Endothelial cell of umbilical vein (primary cell): ENCODE measurements around the gene CAPN14. TPM values are rescaled to one million over a fixed set of nuclear protein-coding genes. Genes with fewer than 3 reads are reported as not detected.

Experiments used
- BruUV-seq: library from RNA; stranded (reverse); fragments of 400-500 nt; replicated peaks from 2 replicates; lab custom pipeline; 2021; lab: Mats Ljungman, UMichigan
- CTCF ChIA-PET: fragments of 300-600, 350-600 bp; sonication (Branson Sonifier 250); formaldehyde crosslinking; loops from one replicate; lab custom pipeline; 2021; ENCODE audit warnings: antibody characterized with exemption, inconsistent platforms; lab: Charles Lee
- POLR2A ChIA-PET: fragments of 300-600, 350-600 bp; sonication (Branson Sonifier 250); formaldehyde crosslinking; loops from one replicate; lab custom pipeline; 2021; ENCODE audit warnings: antibody characterized with exemption, inconsistent platforms; lab: Charles Lee
- DNase-seq: peaks from one replicate; pipeline ENCODE4 v3.0.0-alpha.2; 2011; ENCODE audit warnings: low read depth, low spot score
- FAIRE-seq: peaks from 2 replicates; lab custom pipeline; 2011; peaks lifted over from hg19 to GRCh38; lab: Jason Lieb, UNC
- H2AFZ ChIP-seq: 2 replicates; pipeline ENCODE4 v1.6.0; 2012; ENCODE audit warnings: low read depth, low read length, control low read depth, inconsistent platforms
- H3K27ac ChIP-seq: 2 replicates; pipeline ENCODE4 v1.5.1; 2011; ENCODE audit warnings: low read depth, mild to moderate bottlenecking, control low read depth, low read length, moderate library complexity; ENCODE audit not compliant: insufficient read depth
- H3K27me3 ChIP-seq, 2 experiments: 2 replicates each; pipeline versions ENCODE4 v1.6.0 to v1.6.1; 2011; ENCODE audit warnings: low read length in 2 of 2, mixed read lengths in 1 of 2; ENCODE audit not compliant: control insufficient read depth in 2 of 2, insufficient read depth in 2 of 2
- H3K36me3 ChIP-seq, 2 experiments: 2 replicates in 1 of 2; 3 replicates in 1 of 2; pipeline ENCODE4 v1.5.1; 2011; ENCODE audit warnings: low read length in 2 of 2, mild to moderate bottlenecking in 1 of 2, moderate library complexity in 1 of 2; ENCODE audit not compliant: control insufficient read depth in 2 of 2, insufficient read depth in 2 of 2; ENCODE audit errors: extremely low read depth in 1 of 2
- H3K4me1 ChIP-seq: 3 replicates; pipeline ENCODE4 v1.5.1; 2011; ENCODE audit warnings: mild to moderate bottlenecking, low read length; ENCODE audit not compliant: control insufficient read depth, insufficient read depth; ENCODE audit errors: extremely low read depth
- H3K4me2 ChIP-seq: 2 replicates; pipeline ENCODE4 v1.6.1; 2011; ENCODE audit warnings: low read length, control low read depth, mixed read lengths; ENCODE audit not compliant: insufficient read depth
- H3K4me3 ChIP-seq, 3 experiments: fragments of 200-600 bp in 1 of 3; sonication (generic), shearing (Covaris generic) in 1 of 3; replicated peaks in 1 of 3; 2 replicates each; pipeline ENCODE4 v1.5.1; 2011 to 2016; ENCODE audit warnings: control low read depth in 3 of 3, low read length in 3 of 3, mild to moderate bottlenecking in 2 of 3, inconsistent platforms in 1 of 3, low read depth in 1 of 3, moderate library complexity in 1 of 3; ENCODE audit not compliant: insufficient read depth in 1 of 3
- H3K79me2 ChIP-seq: 2 replicates; pipeline ENCODE4 v1.6.0; 2012; ENCODE audit warnings: low read length, inconsistent platforms; ENCODE audit not compliant: control insufficient read depth, insufficient read depth
- H3K9ac ChIP-seq: replicated peaks from 2 replicates; pipeline ENCODE3; 2011; ENCODE audit warnings: low read length, control low read depth; ENCODE audit not compliant: insufficient read depth; ENCODE audit errors: extremely low read depth
- H3K9me1 ChIP-seq: replicated peaks from 3 replicates; pipeline ENCODE4 v1.6.0; 2011; ENCODE audit warnings: mild to moderate bottlenecking, low read length; ENCODE audit not compliant: control insufficient read depth, insufficient read depth; ENCODE audit errors: extremely low read depth
- H3K9me3 ChIP-seq: replicated peaks from 2 replicates; pipeline ENCODE4 v1.5.1; 2012; ENCODE audit warnings: low read length, inconsistent platforms; ENCODE audit not compliant: control insufficient read depth, insufficient read depth
- H4K20me1 ChIP-seq: replicated peaks from 2 replicates; pipeline ENCODE3; 2011; ENCODE audit warnings: mild to moderate bottlenecking, low read length; ENCODE audit not compliant: control insufficient read depth, insufficient read depth; ENCODE audit errors: extremely low read depth
- EZH2 ChIP-seq: IDR thresholded peaks from 2 replicates; pipeline ENCODE4 v1.6.1; 2012; ENCODE audit warnings: borderline replicate concordance, low read depth, mild to moderate bottlenecking, moderate library complexity, low read length, inconsistent platforms; ENCODE audit not compliant: severe bottlenecking
- FOS ChIP-seq: IDR thresholded peaks from 2 replicates; pipeline ENCODE4 v1.6.1; 2011; ENCODE audit warnings: mild to moderate bottlenecking, low read length, moderate library complexity, borderline replicate concordance; ENCODE audit not compliant: insufficient read depth
- GATA2 ChIP-seq: IDR thresholded peaks from 2 replicates; pipeline ENCODE4 v1.7.0; 2011; ENCODE audit warnings: low read depth, mild to moderate bottlenecking, moderate library complexity, mixed read lengths, low read length; ENCODE audit not compliant: insufficient read length, insufficient read depth
- JUN ChIP-seq: IDR thresholded peaks from 2 replicates; pipeline ENCODE4 v1.6.1; 2011; ENCODE audit warnings: borderline replicate concordance, low read depth; ENCODE audit not compliant: insufficient read length, insufficient read depth
- MYC ChIP-seq: IDR thresholded peaks from one replicate; pipeline ENCODE4 v1.6.1; 2011; ENCODE audit warnings: mild to moderate bottlenecking, low read depth, low read length
- POLR2A ChIP-seq: IDR thresholded peaks from 2 replicates; pipeline ENCODE4 v1.6.1; 2012; ENCODE audit warnings: low read depth, mild to moderate bottlenecking, control low read depth, low read length
- POLR2AphosphoS5 ChIP-seq: IDR thresholded peaks from 2 replicates; pipeline ENCODE4 v1.6.1; 2012; ENCODE audit warnings: low read depth, mild to moderate bottlenecking, control low read depth, low read length, moderate library complexity; ENCODE audit not compliant: insufficient read depth
- dilution Hi-C: fragments of 300-500 bp; cut with MboI; formaldehyde crosslinking; loops from one replicate; pipeline ENCODE4 v1.15.0; 2019; ENCODE audit warnings: low sequenced_read_pairs; ENCODE audit not compliant: extremely low pct_ligation_motif_present
- intact Hi-C: fragments of 100-400 bp; cut with micrococcal nuclease; formaldehyde crosslinking; loops from one replicate; pipeline ENCODE4 v1.10.0; 2022
- polyA plus RNA-seq, 4 experiments: library from polyadenylated mRNA; depleted of rRNA in 3 of 4; stranded (reverse) in 3 of 4; unstranded in 1 of 4; fragments of >200 nt; gene quantifications; 2 replicates each; pipeline versions ENCODE4 v1.2.1 to v1.2.3, GENCODE V29; 2011 to 2012; ENCODE audit warnings: missing spikeins in 1 of 4
- total RNA-seq: library from RNA; stranded (reverse); gene quantifications from 2 replicates; pipeline ENCODE4 v1.2.3, GENCODE V29; 2021

CAPN14 gene
- total and polyA plus RNA-seq, 2 donors (not counting 3 experiments of a cell fraction or from before 2014, with no cell fraction given): 0.01 to 0.15 TPM

DNA sequence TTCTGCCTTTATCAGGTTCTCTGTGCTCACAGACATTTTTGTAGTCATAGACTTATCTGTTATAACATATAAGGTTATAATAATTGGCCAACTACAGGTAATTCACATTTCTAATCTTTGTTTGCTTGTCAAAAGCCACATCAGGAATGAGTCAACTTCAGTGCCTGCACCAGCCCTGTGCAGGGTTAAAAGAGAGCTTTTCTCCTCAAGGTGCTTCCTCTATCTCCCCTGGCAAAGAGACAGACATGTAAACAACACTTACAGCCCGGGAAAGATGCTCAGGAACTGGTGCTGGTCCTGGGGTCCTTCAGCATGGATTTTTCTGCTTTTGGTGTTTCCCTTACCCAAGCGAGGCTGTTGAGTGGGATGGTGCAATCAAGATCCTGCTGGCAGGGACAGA is 9.0 kb upstream of the CAPN14 start:
- Histone ChIP-seq H3K9me3 (no peaks in the 10 kb centered on the region), H2AFZ (no peak overlapping the region), H3K4me2 (no peak overlapping the region), H3K4me1 (no peaks in the 10 kb centered on the region), H3K79me2 (no peaks in the 10 kb centered on the region), H3K27ac (no peak overlapping the region), H3K27me3 (peaks cover 2 to 7% of the 10 kb centered on the region in 2 experiments), H3K9me1 (no peaks in the 10 kb centered on the region), H4K20me1 (no peaks in the 10 kb centered on the region), H3K9ac (no peak overlapping the region), H3K36me3 (no peaks in the 10 kb centered on the region), H3K4me3 (no peak overlapping the region)
- dilution Hi-C loops: no loop called here
- DNase-seq (no peak), FAIRE-seq (no peak)
- CTCF ChIA-PET: no interaction called here
- no peak for TF ChIP-seq EZH2
- BruUV-seq: no TSS peak
- intact Hi-C loops: no loop called here
- POLR2A ChIA-PET: no interaction called here

DNA sequence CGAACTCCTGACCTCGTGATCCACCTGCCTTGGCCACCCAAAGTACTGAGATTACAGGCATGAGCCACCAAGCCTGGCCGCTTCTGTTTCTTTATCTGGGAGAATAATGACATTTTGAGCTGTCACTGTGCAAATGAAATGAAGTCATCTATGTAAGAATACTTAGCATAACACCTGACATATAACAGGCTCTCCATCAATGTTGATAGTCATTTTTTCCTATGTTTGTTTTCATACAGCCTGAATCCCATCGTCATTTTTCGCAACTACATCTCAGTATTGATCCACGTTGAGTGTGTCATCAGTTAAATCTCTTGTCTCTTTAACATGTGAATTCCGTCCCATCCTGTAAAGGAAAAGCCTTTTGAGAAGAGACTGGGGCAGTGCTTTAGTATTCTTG is 6.4 kb upstream of the CAPN14 start:
- ChIA-PET POLR2A (no interaction called here), CTCF (no interaction called here)
- Histone ChIP-seq H3K4me2 (no peak overlapping the region), H3K9me3 (no peaks in the 10 kb centered on the region), H3K9ac (no peak overlapping the region), H3K79me2 (no peaks in the 10 kb centered on the region), H3K4me1 (no peaks in the 10 kb centered on the region), H3K36me3 (no peaks in the 10 kb centered on the region), H4K20me1 (no peaks in the 10 kb centered on the region), H3K27me3 (no peaks in the 10 kb centered on the region), H3K9me1 (no peaks in the 10 kb centered on the region), H3K27ac (no peak overlapping the region), H2AFZ (no peak overlapping the region), H3K4me3 (no peak overlapping the region)
- intact Hi-C loops: no loop called here
- dilution Hi-C loops: no loop called here
- no peak for TF ChIP-seq JUN
- no peak for TF ChIP-seq GATA2
- no peak for TF ChIP-seq FOS
- no peak for TF ChIP-seq POLR2AphosphoS5
- no peak for TF ChIP-seq EZH2
- no peak for TF ChIP-seq MYC
- TF ChIP-seq POLR2A: no peak
- DNase-seq (no peak), FAIRE-seq (no peak)
- BruUV-seq: no TSS peak
